GM18517 (cell line): ENCODE measurements around the gene MEF2A.
"Not testable (repeated sequence)": the region's sequence is repeated elsewhere in the genome, so short reads cannot be mapped to it uniquely, and the experiment has no call there.

Source experiments
- ATAC-seq: cut with Tn5 transposase; IDR thresholded peaks from one replicate; pipeline ENCODE4 v1.9.1; 2021; ENCODE audit warnings: mild to moderate bottlenecking, moderate library complexity; ENCODE audit not compliant: unreplicated experiment

Gene MEF2A

GRCh38 chr15:99750326-99750725 lies 184.5 kb downstream of the MEF2A start:
- not testable (repeated sequence) for ATAC-seq

- no peak for ATAC-seq
Measured at GRCh38 chr15:99752556-99752955, 186.8 kb downstream of the MEF2A start.

- ATAC-seq, result no peak
Measured at GRCh38 chr15:99753066-99753465, 187.3 kb downstream of the MEF2A start.

DNA sequence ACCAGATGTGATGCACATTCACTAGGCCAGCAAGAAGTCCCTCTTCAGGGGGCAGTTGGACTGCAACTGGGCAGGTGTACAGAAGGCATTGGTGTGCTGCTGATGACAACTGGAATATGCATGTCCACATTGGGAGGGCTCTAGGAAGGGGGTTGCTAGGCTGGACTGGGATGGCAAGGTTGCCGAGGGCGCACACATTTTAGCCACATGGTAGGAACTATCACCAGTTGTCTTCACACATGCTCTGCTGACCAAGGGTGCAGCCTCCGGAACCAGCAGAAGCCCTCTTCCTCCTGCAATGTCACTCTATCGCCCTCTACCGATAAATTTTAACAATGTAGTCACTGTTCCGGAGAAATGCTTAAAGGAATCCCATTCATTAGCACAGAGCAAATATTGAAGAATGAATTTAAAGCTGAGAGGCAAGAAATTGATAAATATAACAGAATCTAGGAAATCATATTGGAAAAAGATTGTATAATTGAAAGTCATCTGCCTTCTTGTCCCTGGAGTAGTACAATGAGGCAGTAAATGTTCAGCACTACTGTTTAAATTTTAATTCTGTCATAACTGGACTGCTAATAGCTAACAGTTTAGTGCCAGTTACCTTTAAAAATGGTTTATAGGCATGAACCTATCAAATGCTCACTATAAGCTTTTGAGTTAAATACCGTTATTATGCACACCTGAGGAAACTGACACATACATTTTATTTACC lies 190.1 kb downstream of the MEF2A start:
- ATAC-seq, result peak; percentile 96

DNA sequence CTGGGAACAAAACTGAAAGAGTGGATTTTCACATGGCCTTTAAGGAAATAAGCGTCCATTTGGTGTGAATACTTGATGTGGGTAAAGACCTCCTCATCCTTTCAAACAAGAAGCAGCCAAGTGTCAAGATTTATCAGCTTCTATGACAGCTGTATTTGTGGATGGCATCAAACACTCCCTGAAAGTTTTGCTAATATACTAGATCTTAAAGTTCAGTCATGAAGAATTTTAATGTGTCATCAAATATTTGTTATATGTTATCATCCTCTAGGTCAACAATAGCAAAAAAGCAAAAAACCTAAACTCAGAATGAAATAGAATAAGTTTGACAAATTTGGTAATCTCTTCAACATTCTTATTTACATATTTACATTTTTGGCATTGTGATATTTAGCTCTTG lies 196.5 kb downstream of the MEF2A start:
- ATAC-seq, result no peak

GRCh38 chr15:99763827-99764226 lies 198.0 kb downstream of the MEF2A start:
- ATAC-seq, result no peak

DNA sequence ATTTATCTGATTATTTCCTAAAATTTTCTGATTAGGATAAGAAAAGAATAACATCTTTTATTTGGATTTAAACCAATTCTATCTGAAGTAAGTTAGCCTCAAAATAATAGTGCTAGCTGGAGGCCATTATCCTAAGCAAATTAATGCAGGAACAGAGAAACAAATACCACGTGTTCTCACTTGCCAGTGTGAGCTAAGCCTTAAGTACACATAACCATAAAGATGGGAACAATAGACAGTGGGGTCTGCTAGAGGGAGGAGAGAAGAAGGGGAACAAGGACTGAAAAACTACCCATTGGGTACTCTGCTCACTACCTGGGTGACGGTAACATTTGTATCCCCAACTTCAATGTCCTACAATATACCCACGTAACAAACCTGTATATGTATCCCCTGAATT lies 198.7 kb downstream of the MEF2A start:
- no peak for ATAC-seq
